Amniotic stem cell (primary cell): ENCODE measurements around the gene NTMT1.
A peak's percentile ranks its signal among the peaks of the same experiment; 100 is the strongest.
"Not testable (repeated sequence)": the region's sequence is repeated elsewhere in the genome, so short reads cannot be mapped to it uniquely, and the experiment has no call there.

Experiments used
- DNase-seq: peaks from one replicate; lab custom pipeline; 2025; lab: John Stamatoyannopoulos, UW

The NTMT1 gene

DNA sequence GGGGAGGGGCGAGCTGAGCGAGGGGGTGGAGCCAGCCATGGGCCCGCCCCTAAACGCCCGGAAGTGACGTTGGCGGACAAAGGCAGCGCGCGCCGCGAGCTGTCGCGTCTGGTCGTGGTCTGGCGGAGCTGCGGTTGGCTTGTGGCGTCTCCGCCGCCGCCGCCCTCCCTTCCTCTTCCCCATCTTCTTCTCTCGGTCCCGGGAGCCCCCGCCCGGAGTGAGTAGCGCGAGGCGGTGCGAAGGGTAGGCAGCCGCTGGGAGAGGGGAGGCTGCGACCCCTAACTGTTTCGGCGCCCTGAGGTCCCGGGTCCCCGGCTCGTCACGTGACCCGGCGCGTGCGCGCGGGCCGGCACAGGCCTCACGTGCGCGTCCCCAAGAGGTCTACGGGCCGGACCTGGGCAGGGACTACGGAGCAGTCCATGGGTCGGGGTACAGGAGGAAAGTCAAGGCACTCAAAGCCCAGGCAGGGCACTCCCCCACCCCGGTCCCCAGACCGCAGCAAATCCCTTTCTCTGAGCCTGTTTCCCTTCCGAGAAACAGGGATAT is at the start of gene NTMT1:
NTMT1 (plus strand) TSS at position 85 of the 546 bp plus-strand sequence. CDS start 6,541 bp downstream, outside the sequence.
- peak; percentile 66 for DNase-seq

DNA sequence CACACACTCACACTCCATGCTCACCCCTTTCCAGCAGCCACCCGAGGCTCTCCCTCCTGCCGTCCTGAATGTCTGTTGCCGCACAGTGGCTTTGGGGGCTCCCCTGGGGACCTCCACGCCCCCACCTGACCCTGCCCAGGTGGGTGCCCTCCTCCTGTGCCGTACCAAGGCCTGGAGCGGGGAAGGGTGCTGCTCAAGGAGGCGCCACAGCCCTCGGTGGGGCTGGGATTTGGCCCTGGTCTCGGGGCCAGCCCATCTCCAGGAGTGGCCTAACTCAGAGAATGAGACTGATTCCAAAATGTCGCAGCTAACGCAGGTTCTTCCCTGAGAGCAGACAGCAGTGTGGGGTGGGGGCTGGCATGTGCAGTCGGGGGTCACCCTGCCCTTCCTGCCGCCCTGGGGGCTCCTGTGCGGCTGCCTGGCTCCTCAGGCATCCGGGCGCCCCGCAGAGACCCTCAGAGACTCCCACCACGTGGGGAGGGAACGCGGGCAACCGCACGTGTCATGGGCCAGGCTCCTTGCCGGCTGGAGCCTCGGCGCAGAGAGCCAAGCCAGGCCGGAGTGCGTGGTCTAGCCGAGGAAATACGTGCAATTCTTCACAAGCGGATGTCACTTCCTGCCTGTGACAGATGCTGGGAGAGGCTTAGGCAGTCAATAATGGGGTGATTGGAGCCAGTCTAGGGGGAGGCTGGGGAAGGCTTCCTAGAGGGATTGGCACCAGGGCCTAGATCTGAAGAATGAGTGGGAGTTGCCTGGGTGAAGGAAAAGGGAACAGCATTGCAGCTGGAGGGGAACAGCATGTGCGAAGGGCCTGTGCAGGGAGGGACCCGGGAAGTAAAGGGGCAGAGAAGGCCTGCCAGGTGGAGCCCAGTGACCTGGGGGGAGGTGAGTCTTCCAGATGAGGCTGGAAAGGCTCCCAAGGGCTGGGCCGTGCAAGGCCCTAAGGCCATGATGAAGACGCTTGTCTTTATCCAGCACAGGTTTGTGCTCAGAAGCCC is 49.1 kb upstream of the NTMT1 start:
- no peak for DNase-seq

GRCh38 chr9:129579294-129579693 is 46.7 kb upstream of the NTMT1 start:
- no peak for DNase-seq

DNA sequence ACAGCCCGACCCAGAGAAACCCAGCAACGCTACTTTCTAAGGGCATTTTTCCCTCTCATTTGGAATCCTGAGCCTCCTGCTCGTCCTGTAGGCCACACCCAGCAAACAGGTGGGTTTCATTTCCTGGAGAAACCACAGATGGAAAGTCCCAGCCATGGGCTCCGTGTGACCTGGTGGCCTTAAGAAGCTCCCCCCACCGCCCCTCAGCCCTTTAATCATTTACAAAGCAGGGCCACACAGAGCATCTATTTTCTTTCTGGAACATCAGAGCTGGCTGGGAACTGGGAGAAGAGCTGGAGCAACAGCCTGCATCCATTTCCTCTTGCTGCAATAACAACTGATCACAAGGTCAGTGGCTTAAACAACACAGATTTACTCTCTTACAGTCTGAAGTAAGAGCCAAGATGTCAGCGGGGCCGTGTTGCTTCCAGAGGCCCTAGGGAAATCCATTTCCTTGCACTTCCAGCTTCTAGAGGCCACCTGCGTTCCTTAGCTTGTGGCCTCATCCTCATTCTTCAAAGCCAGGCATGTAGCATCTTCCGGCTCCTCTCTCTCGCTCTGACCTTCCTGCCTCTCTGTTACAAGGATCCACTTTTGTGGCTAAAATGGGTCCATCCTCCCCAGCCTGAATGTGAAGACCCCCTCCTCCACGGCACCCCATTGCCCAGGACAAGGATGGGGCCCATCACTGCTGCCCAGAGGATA is 45.6 kb upstream of the NTMT1 start:
- no peak for DNase-seq

DNA sequence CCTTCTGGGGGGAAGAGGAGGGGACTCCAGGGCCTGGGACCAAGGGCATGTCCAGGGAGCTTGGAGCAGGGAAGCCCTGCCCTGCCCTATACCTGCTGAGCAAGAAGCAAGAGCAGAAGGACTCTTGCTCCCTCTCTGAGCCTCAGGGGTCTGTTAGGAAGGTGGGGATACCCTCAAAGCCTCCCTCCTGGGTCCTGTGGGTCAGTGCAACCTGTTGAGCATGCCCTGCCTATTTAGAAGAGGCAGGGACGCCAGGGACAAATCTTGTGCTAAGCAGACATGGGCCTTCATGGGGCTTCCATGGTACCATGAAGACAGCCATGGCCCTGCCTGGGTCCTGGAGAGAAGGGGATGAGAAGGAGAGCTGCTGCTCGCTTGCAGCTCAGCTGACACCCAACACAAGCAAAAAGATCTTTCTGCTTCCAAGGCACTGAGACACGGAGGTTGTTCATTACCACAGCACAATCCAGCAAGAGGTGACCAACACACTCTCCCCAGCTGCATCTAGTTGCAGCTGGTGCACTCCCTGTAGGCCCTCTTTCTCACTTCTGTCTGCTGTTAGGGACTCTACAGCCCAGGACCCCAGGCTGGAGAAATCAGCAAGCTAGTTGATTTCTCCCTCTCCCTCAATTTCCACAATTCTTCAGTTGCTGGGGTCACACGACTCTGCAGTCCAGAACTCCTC is 44.3 kb upstream of the NTMT1 start:
- DNase-seq: no peak

DNA sequence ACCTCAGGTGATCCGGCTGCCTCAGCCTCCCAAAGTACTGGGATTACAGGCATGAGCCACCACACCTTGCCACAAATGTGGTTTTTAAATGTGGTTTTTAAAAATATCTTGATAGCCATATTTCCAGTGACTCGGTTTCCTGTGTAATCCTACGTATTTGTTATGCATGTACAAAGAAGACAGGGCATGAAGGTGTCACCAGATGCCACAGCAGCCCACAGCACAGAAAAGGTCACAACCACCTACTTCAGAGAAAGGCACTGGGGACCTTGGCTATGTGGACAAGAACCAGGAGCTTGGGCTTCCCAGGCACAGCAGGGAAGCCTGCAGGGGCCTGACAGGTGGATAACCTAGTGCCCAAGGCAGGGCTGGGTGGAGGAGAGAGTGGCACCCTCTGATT is 43.1 kb upstream of the NTMT1 start:
- DNase-seq: no peak

GRCh38 chr9:129583308-129584038 is 42.5 kb upstream of the NTMT1 start:
- no peak for DNase-seq

DNA sequence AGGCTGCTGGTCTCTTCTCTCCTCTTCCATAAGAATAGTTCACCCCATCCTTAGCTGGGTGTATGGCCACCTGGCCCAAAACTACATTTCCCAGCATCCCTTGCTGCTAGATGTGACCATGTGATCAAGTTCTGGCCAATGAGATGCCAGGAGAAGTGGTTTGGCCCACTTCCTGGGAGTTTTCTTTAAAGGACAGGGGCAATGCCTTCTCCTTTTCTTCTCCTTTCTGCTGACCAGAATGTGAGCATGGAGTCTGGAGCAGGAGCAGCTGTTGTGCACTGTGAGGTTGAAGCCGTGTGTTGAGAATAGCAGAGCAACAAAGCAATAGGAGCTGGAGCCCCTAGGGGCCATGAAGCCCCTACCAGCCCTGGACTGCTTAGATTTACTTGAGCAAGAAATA is 41.8 kb upstream of the NTMT1 start:
- DNase-seq: peak; percentile 24

DNA sequence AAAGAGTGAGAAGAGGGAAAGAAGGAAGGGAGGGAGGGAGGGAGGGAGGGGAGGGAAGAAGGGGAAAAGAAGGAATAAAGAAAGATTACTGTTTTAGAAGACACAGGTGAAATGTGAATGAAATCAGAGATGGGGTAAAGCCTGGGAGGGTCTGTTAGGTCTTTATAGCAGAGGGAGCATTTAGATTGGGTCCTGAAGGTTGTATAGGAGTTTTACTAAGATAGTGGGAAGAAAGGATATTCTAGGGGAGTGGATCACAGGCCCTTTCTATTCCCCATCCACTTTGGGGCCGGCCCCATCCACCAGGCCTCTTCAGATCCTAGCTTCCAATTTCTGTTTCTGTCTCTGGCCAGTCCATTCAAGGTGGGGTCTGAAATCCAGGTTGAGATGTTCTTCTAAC is 40.6 kb upstream of the NTMT1 start:
- no peak for DNase-seq

DNA sequence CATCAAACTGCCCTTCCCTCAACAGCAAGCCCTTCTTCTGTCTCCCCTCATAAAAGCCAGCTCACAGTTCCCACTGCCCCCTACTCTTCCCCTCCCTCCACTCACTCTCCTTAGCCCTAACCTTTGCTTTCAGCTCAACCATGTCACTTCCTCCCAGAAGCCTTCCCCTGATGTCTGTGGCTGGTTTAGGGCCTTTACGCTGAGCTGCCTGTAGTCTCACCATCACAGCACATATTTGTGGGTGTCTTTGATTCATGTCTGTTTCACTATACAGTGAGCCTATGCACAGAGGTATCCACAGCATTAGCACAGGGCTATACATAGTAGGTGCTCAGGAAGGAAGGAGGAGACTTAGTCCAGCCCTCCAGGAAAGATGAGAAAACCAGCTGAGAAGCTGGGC is 39.7 kb upstream of the NTMT1 start:
- no peak for DNase-seq

DNA sequence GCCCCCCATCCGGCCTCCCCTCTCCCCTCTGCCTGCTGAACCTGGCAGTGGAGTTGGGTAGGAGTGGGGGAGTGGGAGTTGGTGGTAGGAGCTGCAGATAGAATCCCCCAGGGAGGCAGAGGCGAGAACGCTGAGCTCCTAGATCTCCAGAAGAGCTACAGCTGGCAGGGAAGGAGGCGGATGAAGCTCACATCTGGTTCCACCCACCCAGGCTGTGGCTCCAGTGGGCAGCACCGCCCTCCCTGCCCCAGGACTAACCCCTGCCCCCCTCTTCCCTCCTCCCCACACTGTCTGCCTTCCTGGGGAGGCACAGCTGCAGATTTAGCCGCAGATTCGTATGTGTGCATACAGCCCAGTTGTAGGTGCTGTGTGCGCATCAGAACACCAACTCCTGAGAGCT is 39.3 kb upstream of the NTMT1 start:
- no peak for DNase-seq

DNA sequence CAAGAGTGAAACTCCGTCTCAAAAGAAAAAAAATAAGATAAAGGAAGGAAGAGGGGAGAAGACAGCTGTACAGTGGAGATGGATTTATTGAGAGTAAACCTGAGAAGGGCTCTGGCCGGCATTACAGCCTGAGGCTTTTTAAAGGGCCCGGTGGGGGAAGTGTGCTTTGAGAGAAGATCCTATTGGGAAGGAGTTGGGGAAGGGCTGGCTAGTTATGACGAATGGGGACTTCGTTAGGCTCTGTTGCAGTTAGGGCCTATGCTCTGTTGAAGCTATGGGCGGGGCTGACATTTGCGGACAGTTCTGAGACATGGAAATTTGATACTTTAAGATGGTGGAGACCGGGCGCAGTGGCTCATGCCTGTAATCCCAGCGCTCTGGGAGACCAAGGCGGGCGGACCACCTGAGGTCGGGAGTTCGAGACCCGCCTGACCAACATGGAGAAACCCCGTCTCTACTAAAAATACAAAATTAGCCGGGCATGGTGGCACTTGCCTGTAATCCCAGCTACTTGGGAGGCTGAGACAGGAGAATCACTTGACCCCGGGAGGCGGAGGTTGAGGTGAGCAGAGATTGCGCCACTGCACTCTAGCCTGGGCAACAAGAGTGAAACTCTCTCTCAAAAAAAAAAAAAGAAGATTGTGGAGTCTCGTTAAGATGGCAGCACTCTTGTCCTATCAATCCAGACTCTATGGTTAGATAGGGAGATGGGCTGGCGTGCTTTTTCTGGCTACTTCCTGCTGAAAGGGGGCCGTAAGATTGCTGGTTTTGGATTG is 38.3 kb upstream of the NTMT1 start:
- DNase-seq: no peak

DNA sequence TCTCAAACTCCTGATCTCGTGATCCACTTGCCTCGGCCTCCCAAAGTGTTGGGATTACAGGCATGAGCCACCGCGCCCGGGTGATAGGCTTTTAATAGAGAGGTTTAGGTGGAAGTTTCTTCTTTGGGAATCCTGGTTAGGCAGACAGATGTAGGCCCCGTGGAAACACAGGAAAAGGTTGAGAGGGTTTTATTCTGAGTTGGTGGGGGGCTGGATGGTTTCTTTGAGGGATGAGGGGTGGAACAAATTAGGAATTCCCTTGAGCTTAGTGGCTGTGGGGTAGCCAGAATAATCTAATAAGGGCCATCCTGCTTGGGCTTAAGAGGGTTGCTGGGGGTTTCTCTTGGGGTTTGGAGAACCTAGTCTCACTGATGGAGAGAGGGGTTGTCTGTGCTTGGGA is 35.5 kb upstream of the NTMT1 start:
- DNase-seq: no peak

- no peak for DNase-seq
Measured at GRCh38 chr9:129591916-129592315, 34.0 kb upstream of the NTMT1 start.

DNA sequence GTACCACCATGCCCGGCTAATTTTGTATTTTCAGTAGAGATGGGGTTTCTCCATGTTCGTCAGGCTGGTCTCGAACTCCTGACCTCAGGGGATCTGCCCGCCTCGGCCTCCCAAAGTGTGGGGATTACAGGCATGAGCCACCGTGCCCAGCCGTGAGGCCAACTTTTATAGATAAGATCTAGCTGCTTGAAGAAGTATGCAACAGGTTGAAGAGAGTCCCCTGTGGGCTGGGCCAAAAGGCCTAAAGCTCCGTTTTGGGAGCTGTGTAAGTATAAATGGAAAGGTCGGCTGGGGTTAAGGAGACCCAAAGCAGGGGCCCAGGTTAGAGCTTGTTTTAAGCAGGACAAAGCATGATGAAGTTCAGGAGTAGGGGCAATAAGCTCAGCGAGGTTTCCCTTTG is 33.2 kb upstream of the NTMT1 start:
- not testable (repeated sequence) for DNase-seq

GRCh38 chr9:129594632-129595031 is 31.3 kb upstream of the NTMT1 start:
- no peak for DNase-seq

DNA sequence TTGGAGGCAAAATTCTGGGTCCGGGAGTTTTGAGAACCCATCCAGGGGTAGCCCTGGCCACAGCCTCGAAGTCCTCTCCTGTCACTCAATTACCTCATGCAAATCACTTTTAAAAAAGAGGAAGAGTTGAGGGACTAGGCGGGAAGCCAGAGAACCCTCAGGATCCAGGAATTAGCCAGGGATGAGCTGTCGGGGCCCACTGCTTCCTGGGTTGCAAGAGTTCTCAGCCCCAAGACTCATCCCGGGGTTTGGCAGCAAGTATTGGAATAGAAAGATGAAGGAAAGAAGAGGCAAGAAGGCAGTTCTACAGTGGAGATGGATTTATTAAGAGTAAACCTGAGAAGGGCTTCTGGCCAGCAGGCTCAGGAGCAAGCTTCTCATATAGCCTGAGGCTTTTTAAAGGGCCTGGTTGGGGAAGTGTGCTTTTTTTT is 30.6 kb upstream of the NTMT1 start:
- DNase-seq: no peak

GRCh38 chr9:129595903-129596540 is 29.9 kb upstream of the NTMT1 start:
- no peak for DNase-seq

DNA sequence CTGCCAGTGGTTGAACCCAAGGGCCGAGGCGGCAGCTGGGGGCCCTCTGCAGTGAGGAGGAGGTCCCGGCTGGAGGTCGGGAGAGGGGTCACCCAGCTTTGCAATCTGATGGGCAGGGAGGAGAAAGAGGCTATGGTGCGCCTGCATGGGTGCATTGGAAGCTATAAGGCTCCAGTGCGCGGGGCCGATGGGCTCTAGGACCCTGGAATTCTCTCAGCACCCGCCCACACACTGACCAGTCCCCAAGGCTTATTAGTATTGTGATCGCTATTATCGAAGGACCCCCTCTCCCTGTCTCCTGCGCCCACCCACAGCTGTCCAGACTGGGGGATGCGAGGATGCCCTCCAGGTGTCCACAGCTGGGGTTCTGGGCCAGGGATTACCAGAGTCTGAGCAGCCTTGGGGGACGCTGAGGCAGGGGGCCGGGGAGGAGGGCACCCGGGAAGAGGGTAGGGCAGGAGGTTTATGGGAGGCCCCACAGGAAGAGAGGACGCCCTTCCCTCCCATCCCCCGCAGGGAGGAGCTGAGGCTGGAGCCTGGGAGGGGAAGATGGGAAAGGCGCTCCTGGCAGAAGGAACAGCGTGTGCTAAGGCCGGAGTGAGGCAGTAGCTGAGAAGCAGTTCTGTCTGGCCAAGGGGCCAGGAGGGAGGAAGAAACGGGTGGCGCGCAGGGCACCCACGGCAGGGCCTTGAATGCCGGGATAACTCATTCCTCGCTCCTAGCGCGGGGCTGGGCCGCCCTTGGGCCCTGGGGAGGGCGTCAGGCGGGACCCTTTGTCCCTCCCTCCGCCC is 29.2 kb upstream of the NTMT1 start:
- DNase-seq: no peak
